Skeletal muscle tissue (tissue), 4 donors: ENCODE data around the gene PKP3. TPM values are rescaled to one million over a fixed set of nuclear protein-coding genes. Genes with fewer than 3 reads are reported as not detected.
"Not testable (repeated sequence)": the region's sequence is repeated elsewhere in the genome, so short reads cannot be mapped to it uniquely, and the experiment has no call there.

Experiments used
- H3K27ac ChIP-seq: one replicate; pipeline ENCODE4 v1.7.0; 2013; ENCODE audit warnings: mild to moderate bottlenecking, low read depth, low read length, inconsistent platforms
- H3K27me3 ChIP-seq, 3 donors: one replicate each; pipeline ENCODE4 v1.7.0; 2013; ENCODE audit warnings: low read length in 3 of 3; ENCODE audit not compliant: control insufficient read depth in 3 of 3, insufficient read depth in 3 of 3
- H3K36me3 ChIP-seq, 3 donors: one replicate each; pipeline ENCODE4 v1.7.0; 2013; ENCODE audit warnings: low read length in 3 of 3; ENCODE audit not compliant: control insufficient read depth in 3 of 3, insufficient read depth in 3 of 3
- H3K4me1 ChIP-seq, 3 donors: one replicate each; pipeline ENCODE4 v1.7.0; 2013; ENCODE audit warnings: low read length in 3 of 3, mild to moderate bottlenecking in 3 of 3; ENCODE audit not compliant: control insufficient read depth in 3 of 3, insufficient read depth in 3 of 3
- H3K4me3 ChIP-seq, 3 donors: one replicate each; pipeline ENCODE4 v1.7.0; 2013; ENCODE audit warnings: low read length in 3 of 3
- H3K9ac ChIP-seq, 3 donors: one replicate each; pipeline ENCODE4 v1.7.0; 2013; ENCODE audit warnings: low read length in 3 of 3, mild to moderate bottlenecking in 3 of 3, moderate library complexity in 2 of 3, low read depth in 1 of 3
- H3K9me3 ChIP-seq, 3 donors: one replicate each; pipeline ENCODE4 v1.7.0; 2013; ENCODE audit warnings: low read length in 3 of 3; ENCODE audit not compliant: control insufficient read depth in 3 of 3
- total RNA-seq: library from RNA; depleted of rRNA; stranded (reverse); fragments of >200 nt; gene quantifications from one replicate; pipeline ENCODE4 v1.2.3, GENCODE V29; 2014
- donor health status: Osteomylitis.

The PKP3 gene
- total RNA-seq, 1 donor from 2014 or later: 1.0 TPM

DNA sequence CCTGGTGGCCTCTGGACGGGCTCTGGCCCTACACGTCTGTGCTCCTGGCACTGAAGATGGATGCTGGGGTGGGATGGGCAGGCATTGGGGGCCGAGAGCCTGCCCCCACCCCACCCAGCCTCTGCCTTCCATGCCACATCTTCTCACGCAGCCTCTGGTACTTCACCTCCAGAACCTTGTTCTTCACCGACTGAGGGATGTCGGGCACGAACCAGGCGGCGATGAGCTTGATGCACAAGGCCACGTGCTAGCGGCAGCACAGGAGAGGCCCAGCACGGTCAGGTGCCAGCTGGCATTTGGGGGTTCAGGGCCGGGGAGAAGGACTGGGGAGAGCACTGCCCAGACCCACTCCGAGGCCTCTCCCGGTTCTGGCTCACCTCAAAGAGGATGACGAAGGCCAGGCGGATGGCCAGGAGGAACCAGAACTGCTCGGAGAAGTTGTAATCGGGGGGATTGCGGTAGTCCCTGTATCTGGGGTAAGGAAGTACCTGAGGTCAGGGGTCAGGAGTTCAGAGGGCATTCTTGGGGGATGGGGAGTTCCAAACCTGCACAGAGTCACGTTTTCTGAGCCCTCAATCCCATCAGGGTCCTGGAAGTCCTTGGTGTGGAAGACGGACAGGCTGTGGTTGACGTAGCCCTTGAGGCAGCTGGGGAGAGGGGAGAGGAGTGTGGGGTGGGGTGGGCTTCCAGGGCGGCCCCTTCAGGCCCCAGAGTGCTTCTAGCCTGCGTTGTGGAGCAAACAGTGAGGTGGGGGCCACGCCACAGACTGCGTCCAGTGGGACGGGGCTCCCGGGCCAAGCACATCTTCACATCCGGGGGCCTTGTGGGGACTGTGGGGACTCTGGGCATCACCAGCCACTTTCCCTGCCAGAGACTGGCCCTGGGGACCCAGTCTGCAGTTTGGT is 24.6 kb downstream of the PKP3 start:
- Histone ChIP-seq H3K4me1 (peaks cover 0 to 5% (median 5%) of the 10 kb centered on the region in 3 donors), H3K4me3 (no peak overlapping the region), H3K27ac (no peak overlapping the region), H3K9me3 (no peaks in the 10 kb centered on the region), H3K36me3 (no peaks in the 10 kb centered on the region), H3K27me3 (peaks cover 41 to 61% (median 60%) of the 10 kb centered on the region in 3 donors), H3K9ac (no peak overlapping the region)

DNA sequence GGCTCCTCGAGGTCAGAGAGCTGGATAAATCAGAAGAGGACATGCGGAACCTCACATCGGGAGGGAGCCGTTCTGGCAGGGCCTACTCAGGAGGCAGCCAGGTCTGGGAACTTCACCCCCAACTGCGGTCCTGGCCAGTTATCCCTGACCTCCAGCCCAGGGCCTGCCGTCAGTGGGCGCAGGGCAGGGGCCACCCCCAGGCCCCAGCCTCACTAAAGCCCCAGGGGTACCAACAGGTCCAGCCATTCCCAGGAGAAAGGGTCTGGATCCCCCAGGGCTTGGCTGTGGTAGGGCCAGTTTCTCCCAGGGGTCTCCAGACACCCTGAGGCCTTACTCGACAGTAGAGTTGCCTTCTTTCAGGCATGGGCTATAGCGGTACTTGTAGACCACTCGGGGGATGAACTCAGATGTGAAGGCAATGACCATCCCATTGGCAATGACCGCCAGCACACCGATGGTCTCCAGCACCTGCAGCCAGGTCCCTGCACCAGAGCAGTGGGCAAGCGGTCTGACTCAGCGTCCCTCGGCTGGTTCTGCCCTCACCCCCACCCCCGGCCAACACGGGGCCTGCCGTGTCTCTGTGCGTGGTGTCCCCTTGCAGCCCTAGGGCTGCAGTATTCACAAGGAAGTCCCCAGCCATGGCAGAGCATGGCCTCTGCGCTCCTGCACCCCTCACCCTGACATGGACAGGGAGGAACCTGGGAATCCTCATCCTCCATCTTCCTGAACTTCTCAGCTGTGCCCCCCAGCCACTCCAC is 25.4 kb downstream of the PKP3 start:
- Histone ChIP-seq H3K9me3 (no peaks in the 10 kb centered on the region), H3K27me3 (peaks cover 47 to 63% (median 58%) of the 10 kb centered on the region in 3 donors), H3K9ac (no peak overlapping the region), H3K4me1 (peaks cover 0 to 5% (median 3%) of the 10 kb centered on the region in 3 donors), H3K4me3 (no peak overlapping the region), H3K36me3 (no peaks in the 10 kb centered on the region), H3K27ac (no peak overlapping the region)

DNA sequence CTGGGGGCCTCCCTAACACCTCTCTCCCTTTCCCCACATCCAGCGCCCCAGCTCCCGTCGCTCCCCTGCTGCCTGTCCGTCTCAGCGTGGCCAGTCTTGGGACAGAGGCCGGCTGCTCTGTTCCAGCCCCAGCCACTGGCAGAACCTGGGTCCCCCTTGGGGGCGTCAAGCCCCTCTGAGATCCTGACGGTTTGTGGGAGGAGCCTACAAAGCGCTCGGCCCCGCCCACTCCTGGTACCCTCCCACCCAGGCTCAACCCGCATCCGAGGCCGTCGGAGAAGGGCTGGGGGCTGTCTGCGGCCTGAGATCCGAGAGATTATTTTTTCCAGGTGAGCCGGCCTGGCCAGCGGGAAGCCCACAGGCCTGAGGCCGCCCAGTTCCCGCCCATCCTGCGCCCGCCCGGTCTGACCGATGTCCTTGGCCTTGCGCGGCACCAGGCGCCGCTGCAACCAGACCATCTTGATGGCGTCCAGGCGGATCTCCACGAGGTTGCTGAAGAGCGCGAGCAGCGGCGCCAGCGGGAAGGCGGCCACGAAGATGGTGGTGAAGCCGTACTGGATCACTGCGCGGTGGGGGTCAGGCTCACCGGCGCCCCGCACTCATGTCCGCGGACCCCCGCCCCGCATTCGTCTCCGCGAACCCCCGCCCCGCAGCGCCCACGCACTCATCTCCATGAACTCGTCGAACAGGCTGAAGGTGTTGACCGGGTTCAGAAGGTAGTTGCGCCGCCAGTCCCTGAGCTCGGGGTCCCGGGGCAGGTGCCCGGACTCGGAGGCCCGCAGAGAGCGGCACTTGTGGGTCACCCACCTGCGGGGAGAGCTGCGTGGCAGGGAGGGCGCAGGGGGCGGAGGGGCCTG is 26.3 kb downstream of the PKP3 start:
- no peaks in the 10 kb centered on the region for H3K9me3 ChIP-seq
- peaks cover 43 to 58% (median 53%) of the 10 kb centered on the region in 3 donors for H3K27me3 ChIP-seq
- no peaks in the 10 kb centered on the region for H3K36me3 ChIP-seq
- H3K4me3 ChIP-seq: no peak overlapping the region
- H3K9ac ChIP-seq: no peak overlapping the region
- H3K27ac ChIP-seq: no peak overlapping the region
- H3K4me1 ChIP-seq: peaks cover 0 to 5% (median 0%) of the 10 kb centered on the region in 3 donors

GRCh38 chr11:420911-421321 is 26.9 kb downstream of the PKP3 start:
- Histone ChIP-seq H3K27ac (no peak overlapping the region), H3K27me3 (peaks cover 37 to 52% (median 47%) of the 10 kb centered on the region in 3 donors), H3K4me3 (no peak overlapping the region), H3K4me1 (peaks cover 0 to 2% (median 0%) of the 10 kb centered on the region in 3 donors), H3K36me3 (no peaks in the 10 kb centered on the region), H3K9me3 (no peaks in the 10 kb centered on the region), H3K9ac (no peak overlapping the region)

GRCh38 chr11:422249-422656 is 28.2 kb downstream of the PKP3 start:
- no peaks in the 10 kb centered on the region for H3K36me3 ChIP-seq
- H3K4me1 ChIP-seq: peaks cover 0 to 2% (median 0%) of the 10 kb centered on the region in 3 donors
- no peak overlapping the region for H3K4me3 ChIP-seq
- H3K27ac ChIP-seq: no peak overlapping the region
- no peak overlapping the region for H3K9ac ChIP-seq
- peaks cover 30 to 46% (median 40%) of the 10 kb centered on the region in 3 donors for H3K27me3 ChIP-seq
- H3K9me3 ChIP-seq: no peaks in the 10 kb centered on the region

- no peak overlapping the region for H3K4me3 ChIP-seq
- no peaks in the 10 kb centered on the region for H3K4me1 ChIP-seq
- H3K9ac ChIP-seq: no peak overlapping the region
- no peak overlapping the region for H3K27ac ChIP-seq
- H3K9me3 ChIP-seq: no peaks in the 10 kb centered on the region
- peaks cover 18 to 36% (median 27%) of the 10 kb centered on the region in 3 donors for H3K27me3 ChIP-seq
- no peaks in the 10 kb centered on the region for H3K36me3 ChIP-seq
Measured at GRCh38 chr11:424232-424631, 30.2 kb downstream of the PKP3 start.

DNA sequence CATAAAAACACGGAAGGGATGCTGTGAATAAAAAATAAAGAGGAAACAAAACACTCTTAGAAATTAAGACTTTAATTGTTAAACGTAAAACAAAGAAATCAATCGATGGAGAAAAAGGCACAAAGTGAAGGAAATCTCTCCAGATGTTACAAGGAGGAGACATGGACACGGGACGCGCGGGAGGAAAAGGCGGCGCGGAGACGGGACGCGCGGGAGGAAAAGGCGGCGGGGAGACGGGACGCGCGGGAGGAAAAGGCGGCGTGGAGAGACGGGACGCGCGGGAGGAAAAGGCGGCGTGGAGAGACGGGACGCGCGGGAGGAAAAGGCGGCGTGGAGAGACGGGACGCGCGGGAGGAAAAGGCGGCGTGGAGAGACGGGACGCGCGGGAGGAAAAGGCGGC is 30.8 kb downstream of the PKP3 start:
- not testable (repeated sequence) for H3K4me3 ChIP-seq, H3K27ac ChIP-seq, H3K9me3 ChIP-seq, H3K9ac ChIP-seq, H3K4me1 ChIP-seq, H3K36me3 ChIP-seq
- H3K27me3 ChIP-seq: peaks cover 12 to 34% (median 25%) of the 10 kb centered on the region in 3 donors

DNA sequence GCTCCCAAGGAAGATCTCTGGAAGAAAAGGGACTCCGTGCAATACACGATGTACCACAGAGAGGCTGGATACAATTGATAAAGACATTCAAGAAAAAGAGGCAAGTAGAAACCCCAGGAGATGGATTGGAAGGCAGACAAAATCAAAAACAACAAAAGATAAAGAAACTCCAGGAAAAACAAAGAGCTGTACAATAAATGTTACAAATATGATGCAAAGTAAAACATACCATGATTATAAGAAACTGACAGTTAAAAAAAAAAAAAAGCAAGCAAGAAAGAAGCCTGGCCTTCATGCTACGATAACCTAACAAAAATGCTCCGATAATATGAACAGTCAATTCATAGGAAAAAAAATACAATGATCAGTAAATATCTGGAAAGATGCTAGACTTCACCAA is 31.3 kb downstream of the PKP3 start:
- no peak overlapping the region for H3K4me3 ChIP-seq
- H3K9me3 ChIP-seq: no peaks in the 10 kb centered on the region
- no peaks in the 10 kb centered on the region for H3K4me1 ChIP-seq
- H3K9ac ChIP-seq: no peak overlapping the region
- H3K27ac ChIP-seq: no peak overlapping the region
- no peaks in the 10 kb centered on the region for H3K36me3 ChIP-seq
- H3K27me3 ChIP-seq: peaks cover 7 to 32% (median 19%) of the 10 kb centered on the region in 3 donors

GRCh38 chr11:426851-427250 is 32.8 kb downstream of the PKP3 start:
- Histone ChIP-seq H3K9me3 (no peaks in the 10 kb centered on the region), H3K27me3 (peaks cover 7 to 29% (median 18%) of the 10 kb centered on the region in 3 donors), H3K9ac (no peak overlapping the region), H3K27ac (no peak overlapping the region), H3K4me3 (no peak overlapping the region), H3K4me1 (no peaks in the 10 kb centered on the region), H3K36me3 (no peaks in the 10 kb centered on the region)
